ENCODE measurements around the gene TGFBR3.

DNA sequence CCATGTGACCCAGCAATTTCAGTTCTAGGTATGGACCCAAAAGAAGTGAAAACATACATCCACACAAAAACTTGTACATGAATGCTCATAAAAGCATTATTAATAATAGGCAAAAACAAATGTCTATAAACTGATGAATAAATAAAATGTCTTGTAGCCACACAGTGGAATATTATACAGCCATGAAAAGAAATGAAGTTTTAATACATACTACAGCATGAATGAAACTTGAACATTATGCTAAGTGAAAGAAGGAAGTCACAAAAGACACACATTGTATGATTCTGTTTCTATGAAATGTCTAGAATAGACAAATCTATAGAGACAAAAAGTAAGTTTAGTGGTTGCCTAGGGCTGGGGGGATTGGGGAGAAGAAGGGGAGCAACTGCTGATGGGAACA lies 255.1 kb downstream of the TGFBR3 start:
- TF ChIP-seq ZNF157 (tag by site-specific recombination; IDR thresholded peaks at IDR 0.05) (no peak), ZNF692 (tag by site-specific recombination; IDR thresholded peaks at IDR 0.05) (no peak)
